Stimulated activated CD8-positive, alpha-beta memory T cell treated with anti-CD3 and anti-CD28 coated beads, Interleukin-7, amount 100 ng/mL, for 48 hours (primary cell): Measurements from ENCODE around the gene TSPAN9.

ENCODE experiments used
- DNase-seq, 2 donors: peaks; one replicate each; pipeline ENCODE4 v3.0.0-alpha.2; 2020; ENCODE audit warnings: low read depth in 1 of 2; ENCODE audit errors: extremely low read depth in 1 of 2

The TSPAN9 gene

GRCh38 chr12:3179731-3180130 is 102.6 kb downstream of the TSPAN9 start:
- no peak for DNase-seq

DNA sequence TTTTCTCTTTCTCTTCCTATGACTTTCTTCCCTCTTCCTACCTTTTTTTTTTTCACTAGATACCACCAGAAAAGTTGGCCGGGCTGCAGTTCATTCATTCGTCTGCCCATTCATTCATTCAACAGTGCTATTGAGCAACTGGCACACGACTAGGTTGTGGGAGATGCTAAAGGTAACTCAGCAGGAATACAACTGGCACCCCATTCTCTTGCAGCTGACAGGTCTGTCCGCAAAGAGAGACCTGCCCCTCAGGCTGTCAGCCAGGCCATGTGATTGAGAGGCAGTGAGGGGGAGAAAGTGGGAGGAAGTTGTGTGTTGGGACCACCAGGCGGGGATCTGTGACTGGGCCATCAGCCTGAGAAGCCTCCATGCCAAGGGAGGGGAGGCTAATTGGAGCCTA is 105.2 kb downstream of the TSPAN9 start:
- DNase-seq, result no peak

DNA sequence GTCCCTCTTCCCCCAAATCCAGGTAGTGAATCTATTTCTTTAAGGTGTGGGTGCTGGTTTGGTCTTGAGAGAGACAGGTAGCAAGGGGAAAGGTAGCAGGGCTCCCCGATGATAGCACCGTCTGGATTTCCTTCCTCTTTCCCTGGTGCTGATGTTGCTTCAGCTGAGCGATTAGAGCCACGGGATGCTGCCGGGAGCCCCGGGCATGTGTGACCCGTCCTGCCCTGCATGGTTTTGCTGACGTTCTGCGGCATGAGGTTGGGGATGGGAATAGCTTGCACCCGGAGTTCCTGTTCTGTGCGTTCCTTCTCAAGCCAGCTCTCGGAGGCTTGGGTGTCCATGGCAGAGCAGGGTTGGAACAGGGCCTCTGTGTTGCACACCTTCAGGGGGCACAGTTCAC is 107.3 kb downstream of the TSPAN9 start:
- no peak for DNase-seq

GRCh38 chr12:3185260-3185870 is 108.2 kb downstream of the TSPAN9 start:
- no peak for DNase-seq

DNA sequence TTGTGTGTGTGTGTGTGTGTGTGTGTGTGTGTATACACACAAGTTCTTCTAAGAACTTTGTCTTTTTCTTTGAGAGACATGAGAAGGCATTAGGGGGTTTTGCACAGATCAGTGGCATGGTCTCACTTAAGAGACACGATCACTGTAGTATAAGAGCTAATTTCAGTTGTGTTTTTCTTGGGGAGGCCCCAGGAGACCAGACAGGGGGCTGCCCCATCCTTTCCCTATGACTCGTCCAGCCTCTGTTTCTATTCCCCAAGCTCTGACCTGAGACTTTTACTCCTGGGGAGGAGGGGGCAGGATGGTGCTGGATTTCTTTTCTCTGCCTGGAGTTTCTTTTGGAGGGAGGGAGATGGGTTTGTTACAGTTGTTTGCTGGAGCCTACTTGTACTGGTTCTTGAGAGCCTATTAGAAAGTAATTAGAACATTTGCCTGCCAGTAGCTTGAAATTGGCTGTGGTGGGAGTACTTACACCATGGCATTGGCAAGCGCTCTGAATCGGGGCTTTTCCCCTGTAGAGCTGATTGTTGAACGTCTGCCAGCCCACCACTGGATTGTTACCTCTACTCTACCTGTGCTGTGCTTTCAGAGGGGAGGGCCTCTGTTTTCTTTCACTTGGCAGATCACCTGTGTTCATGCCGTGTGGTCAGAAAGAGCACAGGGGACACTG is 109.5 kb downstream of the TSPAN9 start:
- no peak for DNase-seq

DNA sequence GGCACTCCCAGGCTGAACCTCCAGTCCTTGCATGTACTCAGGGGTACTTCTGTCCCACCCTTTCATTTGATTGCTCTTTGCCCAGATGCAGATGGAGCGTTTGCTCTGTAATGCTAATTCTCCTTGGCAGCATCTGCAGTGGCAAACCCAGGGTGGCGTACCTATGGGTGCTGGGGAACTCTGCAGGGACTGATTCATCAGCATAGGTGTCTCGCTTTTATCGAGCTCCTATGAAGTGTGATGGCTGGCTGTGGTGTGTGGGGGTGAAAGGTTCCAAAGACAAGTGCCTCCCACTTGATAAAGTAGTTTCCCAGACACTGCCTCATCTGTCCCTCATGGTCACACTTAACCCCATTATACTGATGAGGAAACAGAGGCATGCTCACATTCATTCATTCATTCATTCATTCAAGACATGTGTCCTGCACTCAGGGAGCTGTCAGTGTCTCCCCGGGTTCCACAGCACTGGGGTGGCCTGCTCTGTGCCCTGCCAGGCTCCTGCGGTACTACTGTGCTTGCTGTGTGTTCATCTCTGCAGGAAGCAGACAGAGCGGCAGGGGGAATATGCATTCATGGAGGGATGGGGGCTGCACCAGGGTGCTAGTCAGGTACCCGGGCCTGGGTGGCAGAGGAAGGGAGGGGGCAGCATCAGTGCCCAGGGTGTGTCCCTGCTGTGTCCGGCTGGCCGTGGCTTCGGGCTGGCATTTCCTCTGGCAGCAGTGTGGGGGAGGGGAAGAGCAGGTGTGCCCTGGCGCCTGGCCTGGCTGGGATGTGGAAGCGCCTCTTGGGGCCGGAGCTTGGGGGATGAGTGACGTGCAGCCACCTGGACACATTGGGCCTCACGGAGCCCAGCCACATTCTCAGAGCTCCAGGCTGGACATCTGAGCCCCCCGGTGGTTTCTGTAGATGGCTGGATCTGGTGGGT is 110.9 kb downstream of the TSPAN9 start:
- DNase-seq, result no peak

GRCh38 chr12:3189282-3189681 is 112.1 kb downstream of the TSPAN9 start:
- DNase-seq, result no peak

- DNase-seq, result no peak
Observed at GRCh38 chr12:3190101-3190500, 112.9 kb downstream of the TSPAN9 start.

- no peak for DNase-seq
Observed at GRCh38 chr12:3191450-3191849, 114.3 kb downstream of the TSPAN9 start.

DNA sequence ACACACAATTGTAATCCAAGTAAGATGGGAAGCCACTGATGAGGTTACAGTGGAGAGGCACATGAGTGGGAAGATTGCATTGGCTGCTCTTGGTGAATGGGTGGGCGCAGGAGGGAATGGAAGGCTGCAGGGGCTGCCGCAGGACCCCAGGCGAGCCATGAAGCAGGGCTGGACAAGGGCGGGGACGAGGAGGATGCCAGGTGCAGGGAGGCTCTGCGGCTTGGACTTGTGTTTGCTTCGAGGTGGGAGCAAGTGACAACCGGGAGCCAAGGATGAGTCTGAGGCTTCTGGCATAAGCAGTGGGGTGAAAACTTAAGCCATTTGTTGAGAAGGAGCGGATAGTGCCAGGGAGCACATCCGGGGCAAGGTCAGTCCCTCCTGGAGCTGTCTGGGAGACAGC is 115.0 kb downstream of the TSPAN9 start:
- DNase-seq, result no peak

- no peak for DNase-seq
Observed at GRCh38 chr12:3193131-3193530, 116.0 kb downstream of the TSPAN9 start.

DNA sequence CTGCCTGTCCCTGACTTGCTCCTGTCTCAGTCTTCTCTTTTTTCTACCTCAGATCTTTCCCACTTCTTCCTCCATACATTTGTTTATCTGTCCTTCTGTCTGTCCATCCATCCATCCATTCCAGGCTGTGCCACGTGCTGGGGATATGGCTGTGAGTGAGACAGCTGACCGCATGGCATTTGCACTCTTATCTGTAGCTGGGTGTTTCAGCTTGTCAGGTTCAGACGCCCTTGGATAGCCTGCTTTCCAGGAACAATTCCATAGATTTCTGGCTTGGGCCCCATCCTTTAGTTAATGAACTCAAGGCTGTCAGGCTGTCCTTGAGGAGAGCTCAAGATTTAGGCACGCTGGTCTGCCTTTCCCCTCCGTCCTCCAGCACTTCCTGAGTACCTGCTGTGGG is 116.6 kb downstream of the TSPAN9 start:
- DNase-seq, result no peak

DNA sequence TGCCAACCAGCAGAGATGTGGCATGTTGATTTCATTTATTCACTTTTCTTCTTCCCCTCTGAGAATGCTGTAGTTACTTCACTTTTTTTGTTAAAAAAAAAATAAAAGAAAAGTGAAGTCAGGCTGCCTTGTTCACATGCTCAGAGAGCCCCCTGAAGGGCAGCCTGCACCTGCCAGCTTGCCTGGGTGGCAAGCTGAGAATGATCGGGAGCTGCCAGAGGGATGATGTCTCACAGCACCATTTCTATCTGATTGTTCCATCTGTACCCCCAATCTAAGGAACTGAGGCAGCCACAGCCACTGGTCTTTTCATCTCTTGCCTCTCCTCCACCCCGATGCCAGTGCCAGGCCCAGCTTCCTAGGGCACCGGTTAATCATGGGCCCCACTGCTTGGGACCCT is 118.2 kb downstream of the TSPAN9 start:
- no peak for DNase-seq

DNA sequence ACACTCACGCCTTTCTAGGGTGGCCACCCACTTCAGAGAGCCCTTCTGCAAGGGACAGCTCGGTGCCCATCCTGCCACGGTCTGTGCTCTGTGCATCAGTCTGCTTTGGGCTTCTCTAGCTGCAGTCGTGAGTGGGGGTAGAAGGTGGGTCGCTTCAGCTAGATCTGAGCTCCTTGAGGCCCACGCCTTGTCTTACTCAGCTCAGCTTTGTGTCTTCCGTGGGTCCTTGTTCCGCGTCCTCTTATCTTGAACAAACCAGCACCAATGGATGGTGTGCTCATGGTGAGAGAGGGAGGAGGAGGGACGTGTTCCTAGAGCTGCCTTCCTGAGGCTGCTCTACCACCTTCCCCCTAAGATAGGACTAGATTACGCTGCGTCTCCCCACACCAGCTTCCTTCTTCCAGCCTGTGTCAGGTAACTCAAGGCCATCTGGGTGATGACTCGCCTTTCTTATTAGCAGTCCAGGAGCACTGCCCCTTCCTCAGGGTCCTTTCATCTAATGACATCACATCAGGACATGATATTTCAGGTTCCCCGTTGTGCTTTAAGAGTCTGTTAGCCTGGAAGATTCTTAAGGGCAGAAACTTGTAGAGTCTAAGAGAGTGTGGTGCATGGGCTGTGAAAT is 118.8 kb downstream of the TSPAN9 start:
- DNase-seq, result no peak

- DNase-seq, result no peak
Observed at GRCh38 chr12:3196488-3196887, 119.3 kb downstream of the TSPAN9 start.

- DNase-seq, result no peak
Observed at GRCh38 chr12:3197131-3197818, 120.1 kb downstream of the TSPAN9 start.

- DNase-seq, result no peak
Observed at GRCh38 chr12:3199551-3200031, 122.4 kb downstream of the TSPAN9 start.

GRCh38 chr12:3200032-3200617 is 122.9 kb downstream of the TSPAN9 start:
- DNase-seq, result no peak

- no peak for DNase-seq
Observed at GRCh38 chr12:3200814-3201233, 123.6 kb downstream of the TSPAN9 start.

GRCh38 chr12:3201339-3202051 is 124.3 kb downstream of the TSPAN9 start:
- no peak for DNase-seq
